PC-3 (cell line): ENCODE data around the gene TECPR2. TPM values are rescaled to one million over a fixed set of nuclear protein-coding genes. Genes with fewer than 3 reads are reported as not detected.

ENCODE experiments used
- ATAC-seq: fragments of 200-7000 bp; cut with Tn5 transposase; 2 replicates; pipeline ENCODE4 v1.9.1; 2020; ENCODE audit warnings: mild to moderate bottlenecking, moderate library complexity
- BruUV-seq: library from RNA; stranded (reverse); fragments of 400-500 nt; replicated peaks from 2 replicates; lab custom pipeline; 2021; lab: Mats Ljungman, UMichigan
- CTCF ChIA-PET: fragments of 300-600 bp; sonication (Branson Sonifier 250); formaldehyde crosslinking; loops from one replicate; lab custom pipeline; 2022; ENCODE audit warnings: antibody characterized with exemption; lab: Charles Lee
- POLR2A ChIA-PET: fragments of 300-600 bp; sonication (Branson Sonifier 250); formaldehyde crosslinking; loops from one replicate; lab custom pipeline; 2022; ENCODE audit warnings: antibody characterized with exemption; ENCODE audit not compliant: unreplicated experiment; lab: Charles Lee
- DNase-seq: peaks from one replicate; pipeline ENCODE4 v3.0.0-alpha.2; 2015
- H2AFZ ChIP-seq: fragments of 300-600 bp; sonication (generic); 2 replicates; pipeline ENCODE4 v1.6.0; 2016; ENCODE audit warnings: antibody characterized with exemption, low read length
- H3F3A ChIP-seq: fragments of 300-600 bp; sonication (generic); one replicate; pipeline ENCODE4 v1.6.0; 2017; ENCODE audit warnings: antibody characterized with exemption, low read length, control low read depth, mild to moderate bottlenecking; ENCODE audit not compliant: unreplicated experiment
- H3K27ac ChIP-seq: fragments of 300-600 bp; sonication (generic); 2 replicates; pipeline ENCODE4 v1.5.1; 2016; ENCODE audit warnings: mild to moderate bottlenecking, low read length
- H3K27me3 ChIP-seq: fragments of 300-600 bp; sonication (generic); 2 replicates; pipeline ENCODE4 v1.6.1; 2016; ENCODE audit warnings: low read length, mixed read lengths
- H3K36me3 ChIP-seq: fragments of 300-600 bp; sonication (generic); 2 replicates; pipeline ENCODE4 v1.6.1; 2016; ENCODE audit warnings: low read depth, mixed run types, low read length, mixed read lengths
- H3K4me1 ChIP-seq: fragments of 300-600 bp; sonication (generic); 2 replicates; pipeline ENCODE4 v1.5.1; 2016; ENCODE audit warnings: low read length; ENCODE audit not compliant: insufficient read depth
- H3K4me2 ChIP-seq: fragments of 300-600 bp; sonication (generic); 2 replicates; pipeline ENCODE4 v1.6.0; 2016; ENCODE audit warnings: low read length
- H3K4me3 ChIP-seq: fragments of 300-600 bp; sonication (generic); 2 replicates; pipeline ENCODE4 v1.5.1; 2016; ENCODE audit warnings: mild to moderate bottlenecking, low read length, mixed read lengths
- H3K79me2 ChIP-seq: fragments of 300-600 bp; sonication (generic); 2 replicates; pipeline ENCODE4 v1.6.1; 2017; ENCODE audit warnings: low read length, mixed read lengths
- H3K9ac ChIP-seq: fragments of 300-600 bp; sonication (generic); 2 replicates; pipeline ENCODE4 v1.6.0; 2016; ENCODE audit warnings: mild to moderate bottlenecking, low read length
- H3K9me2 ChIP-seq: fragments of 300-600 bp; sonication (generic); replicated peaks from 2 replicates; pipeline ENCODE4 v1.6.1; 2016; ENCODE audit warnings: mixed run types, low read length, mixed read lengths
- H3K9me3 ChIP-seq: fragments of 300-600 bp; sonication (generic); 2 replicates; pipeline ENCODE4 v1.6.1; 2016; ENCODE audit warnings: low read length, mixed read lengths
- H4K20me1 ChIP-seq: fragments of 300-600 bp; sonication (generic); 2 replicates; pipeline ENCODE4 v1.6.1; 2016; ENCODE audit warnings: low read length, mixed read lengths
- EZH2 ChIP-seq: fragments of 300-600 bp; sonication (generic); IDR thresholded peaks from one replicate; pipeline ENCODE4 v1.6.1; 2017; ENCODE audit warnings: antibody characterized with exemption, mild to moderate bottlenecking, low read length; ENCODE audit not compliant: unreplicated experiment
- EZH2phosphoT487 ChIP-seq: fragments of 300-600 bp; sonication (generic); IDR thresholded peaks from 2 replicates; pipeline ENCODE4 v1.6.1; 2018; ENCODE audit warnings: mild to moderate bottlenecking, antibody characterized with exemption, low read length, borderline replicate concordance
- intact Hi-C: fragments of 100-400 bp; cut with micrococcal nuclease; formaldehyde crosslinking; loops from 2 replicates; pipeline ENCODE4 v1.9.0; 2023
- total RNA-seq: library from RNA; depleted of rRNA; stranded (reverse); fragments of >200 nt; gene quantifications from 2 replicates; pipeline ENCODE4 v1.2.3, GENCODE V29; 2014
- TF ChIP-seq, protein P1 (sequence below): fragments of 300-600 bp; sonication (generic); conservative IDR thresholded peaks from 2 replicates; pipeline ENCODE4 v1.5.1; 2017; ENCODE audit warnings: antibody characterized with exemption, low read depth, mild to moderate bottlenecking, low read length

TECPR2 gene
- total RNA-seq, 1 experiment from 2014 or later = 15.7 TPM

- no peaks in the 10 kb centered on the region for H4K20me1 ChIP-seq
- no peak overlapping the region for H3K9ac ChIP-seq
- no peaks in the 10 kb centered on the region for H3K4me1 ChIP-seq
- no peaks in the 10 kb centered on the region for H3K9me3 ChIP-seq
- H2AFZ ChIP-seq = no peak overlapping the region
- no peaks in the 10 kb centered on the region for H3K9me2 ChIP-seq
- ATAC-seq (no peak), DNase-seq (no peak)
- CTCF ChIA-PET = no interaction called here
- H3F3A ChIP-seq = no peaks in the 10 kb centered on the region
- H3K27ac ChIP-seq = no peak overlapping the region
- no TSS peak for BruUV-seq
- no peaks in the 10 kb centered on the region for H3K27me3 ChIP-seq
- H3K4me2 ChIP-seq = no peak overlapping the region
- POLR2A ChIA-PET = no interaction called here
- no peak overlapping the region for H3K4me3 ChIP-seq
- intact Hi-C loops = no loop called here
- no peaks in the 10 kb centered on the region for H3K79me2 ChIP-seq
- no peak for TF ChIP-seq EZH2
- no peak for TF ChIP-seq EZH2phosphoT487
- TF ChIP-seq, protein P1, sequence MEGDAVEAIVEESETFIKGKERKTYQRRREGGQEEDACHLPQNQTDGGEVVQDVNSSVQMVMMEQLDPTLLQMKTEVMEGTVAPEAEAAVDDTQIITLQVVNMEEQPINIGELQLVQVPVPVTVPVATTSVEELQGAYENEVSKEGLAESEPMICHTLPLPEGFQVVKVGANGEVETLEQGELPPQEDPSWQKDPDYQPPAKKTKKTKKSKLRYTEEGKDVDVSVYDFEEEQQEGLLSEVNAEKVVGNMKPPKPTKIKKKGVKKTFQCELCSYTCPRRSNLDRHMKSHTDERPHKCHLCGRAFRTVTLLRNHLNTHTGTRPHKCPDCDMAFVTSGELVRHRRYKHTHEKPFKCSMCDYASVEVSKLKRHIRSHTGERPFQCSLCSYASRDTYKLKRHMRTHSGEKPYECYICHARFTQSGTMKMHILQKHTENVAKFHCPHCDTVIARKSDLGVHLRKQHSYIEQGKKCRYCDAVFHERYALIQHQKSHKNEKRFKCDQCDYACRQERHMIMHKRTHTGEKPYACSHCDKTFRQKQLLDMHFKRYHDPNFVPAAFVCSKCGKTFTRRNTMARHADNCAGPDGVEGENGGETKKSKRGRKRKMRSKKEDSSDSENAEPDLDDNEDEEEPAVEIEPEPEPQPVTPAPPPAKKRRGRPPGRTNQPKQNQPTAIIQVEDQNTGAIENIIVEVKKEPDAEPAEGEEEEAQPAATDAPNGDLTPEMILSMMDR = no peak
- H3K36me3 ChIP-seq = no peaks in the 10 kb centered on the region
Measured at GRCh38 chr14:102490456-102490855, 127.7 kb downstream of the TECPR2 start.

DNA sequence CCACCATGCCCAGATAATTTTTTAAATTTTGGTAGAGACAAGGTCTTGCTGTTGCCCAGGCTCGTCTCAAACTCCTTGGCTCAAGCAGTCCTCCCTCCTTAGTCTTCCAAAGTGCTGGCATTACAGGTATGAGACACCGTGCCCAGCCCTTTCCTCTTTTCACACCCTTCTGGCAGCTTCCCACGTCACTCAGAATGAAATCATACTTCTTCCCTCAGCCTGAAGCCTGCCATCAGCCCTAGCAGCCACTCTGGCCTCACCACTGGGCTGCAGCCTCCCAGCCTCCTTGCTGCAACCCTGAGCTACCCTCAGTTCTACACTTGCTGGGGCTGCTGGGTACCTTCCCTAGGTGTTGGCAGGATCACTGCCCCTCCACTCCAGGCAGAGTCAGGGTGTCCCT lies 128.6 kb downstream of the TECPR2 start:
- peak; percentile 59 for ATAC-seq

GRCh38 chr14:102491786-102492530 lies 129.2 kb downstream of the TECPR2 start:
- Histone ChIP-seq H3K79me2 (no peaks in the 10 kb centered on the region), H3K9me2 (no peaks in the 10 kb centered on the region), H3K4me1 (no peaks in the 10 kb centered on the region), H3K4me2 (no peak overlapping the region), H3K9ac (no peak overlapping the region), H2AFZ (no peak overlapping the region), H3K27ac (no peak overlapping the region), H3K36me3 (no peaks in the 10 kb centered on the region), H3K9me3 (no peaks in the 10 kb centered on the region), H3K4me3 (no peak overlapping the region), H3K27me3 (no peaks in the 10 kb centered on the region), H3F3A (no peaks in the 10 kb centered on the region), H4K20me1 (no peaks in the 10 kb centered on the region)
- CTCF ChIA-PET = no interaction called here
- TF ChIP-seq EZH2 (no peak), EZH2phosphoT487 (no peak)
- TF ChIP-seq, protein P1 = no peak
- BruUV-seq = no TSS peak
- ATAC-seq (no peak), DNase-seq (no peak)
- POLR2A ChIA-PET = no interaction called here
- intact Hi-C loops = no loop called here

More for the DNA sequence above, 128.6 kb downstream of the TECPR2 start:
- POLR2A ChIA-PET = no interaction called here
- no peaks in the 10 kb centered on the region for H3F3A ChIP-seq
- TF ChIP-seq EZH2phosphoT487 = no peak
- TF ChIP-seq, protein P1 = no peak
- TF ChIP-seq EZH2 = no peak
- H3K9me3 ChIP-seq = no peaks in the 10 kb centered on the region
- no peak overlapping the region for H3K27ac ChIP-seq
- H3K36me3 ChIP-seq = no peaks in the 10 kb centered on the region
- H4K20me1 ChIP-seq = no peaks in the 10 kb centered on the region
- H3K4me2 ChIP-seq = no peak overlapping the region
- intact Hi-C loops = no loop called here
- no peak overlapping the region for H3K9ac ChIP-seq
- BruUV-seq = no TSS peak
- H2AFZ ChIP-seq = no peak overlapping the region
- no peaks in the 10 kb centered on the region for H3K9me2 ChIP-seq
- no peak overlapping the region for H3K4me3 ChIP-seq
- H3K27me3 ChIP-seq = no peaks in the 10 kb centered on the region
- CTCF ChIA-PET = no interaction called here
- H3K79me2 ChIP-seq = no peaks in the 10 kb centered on the region
- peak; percentile 22 for DNase-seq
- no peaks in the 10 kb centered on the region for H3K4me1 ChIP-seq
